ENCODE data around the gene CC2D1A. TPM values are rescaled to one million over a fixed set of nuclear protein-coding genes. Genes with fewer than 3 reads are reported as not detected.

Gene CC2D1A
- total and polyA plus RNA-seq, 4 donors: 7.4 to 12.0 (median 9.9) TPM

DNA sequence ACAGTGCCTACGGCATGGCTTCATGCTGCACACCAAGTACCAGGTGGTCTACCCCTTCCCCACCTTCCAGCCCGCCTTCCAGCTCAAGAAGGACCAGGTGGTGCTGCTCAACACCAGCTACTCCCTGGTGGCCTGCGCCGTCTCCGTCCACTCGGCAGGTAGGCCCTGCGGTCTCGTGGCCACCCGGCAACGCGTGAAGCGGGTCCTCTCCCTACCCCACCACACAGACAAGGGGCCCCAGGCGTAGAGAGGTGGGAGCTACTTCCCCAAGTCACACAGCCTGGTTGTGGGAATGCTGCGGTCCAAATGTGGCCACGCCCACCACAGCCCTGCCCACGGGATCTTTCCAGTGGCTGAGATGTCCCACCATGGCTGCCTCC is 50.4 kb downstream of the CC2D1A start:
- WGBS: 96% methylated on average over 16 of the region's 16 CpGs
- Histone ChIP-seq H3K36me3 (ENCODE audit: control insufficient read depth in 4 of 4, insufficient read depth in 3 of 4, low read depth in 1 of 4, low read length in 3 of 4) (peaks cover 12 to 45% (median 20%) of the 10 kb centered on the region in 4 donors), H3K27ac (ENCODE audit: low read depth in 1 of 2, low read length in 2 of 2) (no peak overlapping the region), H3K9ac (ENCODE audit: low read depth in 1 of 2, low read length in 2 of 2) (no peak overlapping the region), H3K9me3 (ENCODE audit: control insufficient read depth in 4 of 4, low read length in 3 of 4) (no peaks in the 10 kb centered on the region), H3K4me1 (ENCODE audit: control insufficient read depth in 4 of 4, insufficient read depth in 4 of 4, low read length in 3 of 4) (peaks cover 2 to 17% (median 14%) of the 10 kb centered on the region in 4 donors), H3K4me3 (ENCODE audit: low read depth in 1 of 3, low read length in 3 of 3) (no peak overlapping the region), H3K27me3 (ENCODE audit: control insufficient read depth in 4 of 4, insufficient read depth in 4 of 4, low read length in 3 of 4) (no peaks in the 10 kb centered on the region)
- no peak for DNase-seq (ENCODE audit: low spot score)
- TF ChIP-seq GABPA (IDR thresholded peaks at IDR 0.05 in 1 of 2, conservative IDR thresholded peaks at IDR 0.05 in 1 of 2) (no peak), YY1 (IDR thresholded peaks at IDR 0.05) (no peak), NR2F2 (IDR thresholded peaks at IDR 0.05) (no peak), HNF4G (IDR thresholded peaks at IDR 0.05) (no peak), JUND (IDR thresholded peaks at IDR 0.05) (no peak), RXRA (IDR thresholded peaks at IDR 0.05) (no peak), HNF4A (conservative IDR thresholded peaks at IDR 0.05) (no peak), EGR1 (IDR thresholded peaks at IDR 0.05; ENCODE audit: low read depth in 2 of 2) (no peak), RAD21 (IDR thresholded peaks at IDR 0.05) (no peak), FOXA1 (IDR thresholded peaks at IDR 0.05) (no peak), FOXA2 (IDR thresholded peaks at IDR 0.05) (no peak), SP1 (IDR thresholded peaks at IDR 0.05) (no peak), TAF1 (conservative IDR thresholded peaks at IDR 0.05) (no peak)
- TF ChIP-seq, protein P1, sequence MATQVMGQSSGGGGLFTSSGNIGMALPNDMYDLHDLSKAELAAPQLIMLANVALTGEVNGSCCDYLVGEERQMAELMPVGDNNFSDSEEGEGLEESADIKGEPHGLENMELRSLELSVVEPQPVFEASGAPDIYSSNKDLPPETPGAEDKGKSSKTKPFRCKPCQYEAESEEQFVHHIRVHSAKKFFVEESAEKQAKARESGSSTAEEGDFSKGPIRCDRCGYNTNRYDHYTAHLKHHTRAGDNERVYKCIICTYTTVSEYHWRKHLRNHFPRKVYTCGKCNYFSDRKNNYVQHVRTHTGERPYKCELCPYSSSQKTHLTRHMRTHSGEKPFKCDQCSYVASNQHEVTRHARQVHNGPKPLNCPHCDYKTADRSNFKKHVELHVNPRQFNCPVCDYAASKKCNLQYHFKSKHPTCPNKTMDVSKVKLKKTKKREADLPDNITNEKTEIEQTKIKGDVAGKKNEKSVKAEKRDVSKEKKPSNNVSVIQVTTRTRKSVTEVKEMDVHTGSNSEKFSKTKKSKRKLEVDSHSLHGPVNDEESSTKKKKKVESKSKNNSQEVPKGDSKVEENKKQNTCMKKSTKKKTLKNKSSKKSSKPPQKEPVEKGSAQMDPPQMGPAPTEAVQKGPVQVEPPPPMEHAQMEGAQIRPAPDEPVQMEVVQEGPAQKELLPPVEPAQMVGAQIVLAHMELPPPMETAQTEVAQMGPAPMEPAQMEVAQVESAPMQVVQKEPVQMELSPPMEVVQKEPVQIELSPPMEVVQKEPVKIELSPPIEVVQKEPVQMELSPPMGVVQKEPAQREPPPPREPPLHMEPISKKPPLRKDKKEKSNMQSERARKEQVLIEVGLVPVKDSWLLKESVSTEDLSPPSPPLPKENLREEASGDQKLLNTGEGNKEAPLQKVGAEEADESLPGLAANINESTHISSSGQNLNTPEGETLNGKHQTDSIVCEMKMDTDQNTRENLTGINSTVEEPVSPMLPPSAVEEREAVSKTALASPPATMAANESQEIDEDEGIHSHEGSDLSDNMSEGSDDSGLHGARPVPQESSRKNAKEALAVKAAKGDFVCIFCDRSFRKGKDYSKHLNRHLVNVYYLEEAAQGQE (IDR thresholded peaks at IDR 0.05): no peak
- TF ChIP-seq, protein P2, sequence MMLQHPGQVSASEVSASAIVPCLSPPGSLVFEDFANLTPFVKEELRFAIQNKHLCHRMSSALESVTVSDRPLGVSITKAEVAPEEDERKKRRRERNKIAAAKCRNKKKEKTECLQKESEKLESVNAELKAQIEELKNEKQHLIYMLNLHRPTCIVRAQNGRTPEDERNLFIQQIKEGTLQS (IDR thresholded peaks at IDR 0.05): no peak
- TF ChIP-seq, protein P3, sequence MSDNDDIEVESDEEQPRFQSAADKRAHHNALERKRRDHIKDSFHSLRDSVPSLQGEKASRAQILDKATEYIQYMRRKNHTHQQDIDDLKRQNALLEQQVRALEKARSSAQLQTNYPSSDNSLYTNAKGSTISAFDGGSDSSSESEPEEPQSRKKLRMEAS (IDR thresholded peaks at IDR 0.05): no peak
- TF ChIP-seq, protein P4, sequence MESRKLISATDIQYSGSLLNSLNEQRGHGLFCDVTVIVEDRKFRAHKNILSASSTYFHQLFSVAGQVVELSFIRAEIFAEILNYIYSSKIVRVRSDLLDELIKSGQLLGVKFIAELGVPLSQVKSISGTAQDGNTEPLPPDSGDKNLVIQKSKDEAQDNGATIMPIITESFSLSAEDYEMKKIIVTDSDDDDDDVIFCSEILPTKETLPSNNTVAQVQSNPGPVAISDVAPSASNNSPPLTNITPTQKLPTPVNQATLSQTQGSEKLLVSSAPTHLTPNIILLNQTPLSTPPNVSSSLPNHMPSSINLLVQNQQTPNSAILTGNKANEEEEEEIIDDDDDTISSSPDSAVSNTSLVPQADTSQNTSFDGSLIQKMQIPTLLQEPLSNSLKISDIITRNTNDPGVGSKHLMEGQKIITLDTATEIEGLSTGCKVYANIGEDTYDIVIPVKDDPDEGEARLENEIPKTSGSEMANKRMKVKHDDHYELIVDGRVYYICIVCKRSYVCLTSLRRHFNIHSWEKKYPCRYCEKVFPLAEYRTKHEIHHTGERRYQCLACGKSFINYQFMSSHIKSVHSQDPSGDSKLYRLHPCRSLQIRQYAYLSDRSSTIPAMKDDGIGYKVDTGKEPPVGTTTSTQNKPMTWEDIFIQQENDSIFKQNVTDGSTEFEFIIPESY (IDR thresholded peaks at IDR 0.05): no peak
- TF ChIP-seq, protein P5, sequence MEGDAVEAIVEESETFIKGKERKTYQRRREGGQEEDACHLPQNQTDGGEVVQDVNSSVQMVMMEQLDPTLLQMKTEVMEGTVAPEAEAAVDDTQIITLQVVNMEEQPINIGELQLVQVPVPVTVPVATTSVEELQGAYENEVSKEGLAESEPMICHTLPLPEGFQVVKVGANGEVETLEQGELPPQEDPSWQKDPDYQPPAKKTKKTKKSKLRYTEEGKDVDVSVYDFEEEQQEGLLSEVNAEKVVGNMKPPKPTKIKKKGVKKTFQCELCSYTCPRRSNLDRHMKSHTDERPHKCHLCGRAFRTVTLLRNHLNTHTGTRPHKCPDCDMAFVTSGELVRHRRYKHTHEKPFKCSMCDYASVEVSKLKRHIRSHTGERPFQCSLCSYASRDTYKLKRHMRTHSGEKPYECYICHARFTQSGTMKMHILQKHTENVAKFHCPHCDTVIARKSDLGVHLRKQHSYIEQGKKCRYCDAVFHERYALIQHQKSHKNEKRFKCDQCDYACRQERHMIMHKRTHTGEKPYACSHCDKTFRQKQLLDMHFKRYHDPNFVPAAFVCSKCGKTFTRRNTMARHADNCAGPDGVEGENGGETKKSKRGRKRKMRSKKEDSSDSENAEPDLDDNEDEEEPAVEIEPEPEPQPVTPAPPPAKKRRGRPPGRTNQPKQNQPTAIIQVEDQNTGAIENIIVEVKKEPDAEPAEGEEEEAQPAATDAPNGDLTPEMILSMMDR (IDR thresholded peaks at IDR 0.05; ENCODE audit: low read depth, low read length, missing input control): no peak

Measured in liver (tissue), 9 donors.